Gastroesophageal sphincter (tissue), 3 donors: ENCODE data around the gene RNF123.

ENCODE experiments used
- CTCF ChIP-seq, 4 experiments: fragments of 200-600 bp in 2 of 4; fragments of 450-650 bp in 2 of 4; sonication (generic) in 1 of 4; IDR thresholded peaks; one replicate each; pipeline ENCODE4 v1.5.1; 2017 to 2019; ENCODE audit warnings: antibody characterized with exemption in 4 of 4, mild to moderate bottlenecking in 2 of 4, moderate library complexity in 2 of 4
- POLR2AphosphoS5 ChIP-seq: sonication (generic); formaldehyde crosslinking; IDR thresholded peaks from one replicate; pipeline ENCODE4 v1.6.1; 2017; ENCODE audit warnings: antibody characterized with exemption

- no peak for TF ChIP-seq CTCF (IDR thresholded peaks at IDR 0.05)
- TF ChIP-seq POLR2AphosphoS5, result no peak
Measured at GRCh38 chr3:49702672-49703071, 13.3 kb downstream of the RNF123 start.
